Ramos (cell line): Measurements from ENCODE around the gene WASHC4.

ENCODE experiments used
- in situ Hi-C: fragments of 300-500 bp; cut with MboI; formaldehyde crosslinking; loops from one replicate; pipeline ENCODE4 v1.14.3; 2022; ENCODE audit warnings: low sequenced_read_pairs; ENCODE audit not compliant: unreplicated experiment

The WASHC4 gene

DNA sequence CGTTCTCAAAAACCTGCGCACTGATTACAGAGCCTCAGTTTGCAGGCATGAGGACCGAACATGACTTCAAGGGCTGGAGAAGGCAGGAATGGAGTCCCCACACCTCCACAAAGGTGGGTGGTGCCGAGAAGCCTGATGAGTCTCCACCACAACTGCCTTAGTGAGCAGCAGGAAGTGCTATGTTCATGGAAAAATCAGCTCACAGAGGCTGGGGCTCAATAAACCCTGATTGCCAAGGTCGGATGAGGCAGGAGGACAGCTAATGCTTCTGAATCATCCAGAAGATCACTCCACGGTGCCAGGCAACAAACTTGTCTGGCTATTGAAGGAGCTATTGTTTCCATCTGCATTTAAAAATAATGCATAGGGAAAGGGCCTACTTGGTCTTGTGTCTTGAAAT is 97.4 kb downstream of the WASHC4 start:
- in situ Hi-C loops: no loop called here

GRCh38 chr12:105205322-105206048 is 98.0 kb downstream of the WASHC4 start:
- in situ Hi-C loops: no loop called here

DNA sequence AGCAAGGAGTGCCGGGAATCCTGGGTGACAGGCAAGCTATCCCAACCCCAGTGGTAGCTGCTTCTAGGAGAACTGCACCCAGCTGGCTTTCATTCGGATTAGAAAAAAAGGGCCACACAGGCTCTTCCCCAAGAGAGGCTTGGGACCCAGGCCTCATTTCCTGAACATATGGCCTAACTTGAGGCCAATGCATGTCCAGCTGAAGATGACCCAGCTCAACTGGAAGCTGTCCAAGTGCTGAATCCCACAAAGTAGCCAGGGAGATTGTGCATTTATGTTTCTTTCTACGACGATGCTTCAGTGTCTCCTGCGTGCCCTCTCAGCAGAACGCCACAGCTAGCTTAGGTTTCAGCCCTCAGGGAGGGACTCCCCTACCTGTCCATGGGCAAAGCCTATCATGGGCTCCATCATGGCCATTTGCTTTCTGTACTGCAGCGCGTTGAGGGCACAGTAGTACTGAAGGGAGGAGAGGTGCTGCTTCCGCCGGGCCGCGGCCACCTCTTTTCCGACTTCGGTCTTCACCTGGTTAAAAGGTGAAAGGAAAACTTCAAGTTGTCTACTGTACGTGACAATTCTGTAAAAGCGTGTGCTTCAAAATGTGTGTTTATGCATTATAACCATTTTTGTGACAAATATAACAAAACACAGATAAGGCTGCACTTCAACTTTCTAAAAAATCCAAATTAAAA is 99.3 kb downstream of the WASHC4 start:
- in situ Hi-C loops: no loop called here

- in situ Hi-C loops: no loop called here
Observed at GRCh38 chr12:105209091-105209490, 101.6 kb downstream of the WASHC4 start.

DNA sequence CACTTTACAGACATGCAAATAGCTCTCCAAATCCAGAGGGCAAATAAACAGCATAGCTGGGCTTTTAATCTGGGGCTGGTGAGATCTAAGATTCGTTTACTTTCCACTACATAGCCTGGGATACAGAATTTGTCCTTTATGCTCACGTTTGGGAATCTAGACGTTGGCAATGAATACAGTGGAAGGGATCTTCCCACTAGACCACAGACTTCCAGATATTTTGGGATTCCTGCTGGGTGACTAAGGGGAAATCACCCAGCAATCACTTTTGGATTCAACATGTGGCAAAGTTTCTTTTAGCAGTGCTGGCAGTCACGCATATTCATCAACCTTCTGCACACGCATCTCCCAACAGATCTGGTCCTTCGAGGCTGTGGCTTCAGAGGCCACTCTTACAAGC is 104.9 kb downstream of the WASHC4 start:
- in situ Hi-C loops: no loop called here

- in situ Hi-C loops: no loop called here
Observed at GRCh38 chr12:105214148-105214547, 106.6 kb downstream of the WASHC4 start.

- in situ Hi-C loops: no loop called here
Observed at GRCh38 chr12:105214670-105215375, 107.3 kb downstream of the WASHC4 start.

GRCh38 chr12:105218434-105218833 is 110.9 kb downstream of the WASHC4 start:
- in situ Hi-C loops: no loop called here
